Loucy (cell line): ENCODE data around the gene DEFB114.

Source experiments
- H2AFZ ChIP-seq: fragments of 200-600 bp; sonication (generic); 2 replicates; pipeline ENCODE4 v1.6.0; 2016; ENCODE audit warnings: antibody characterized with exemption, mild to moderate bottlenecking, low read length, moderate library complexity
- H3F3A ChIP-seq: fragments of 200-600 bp; 2 replicates; pipeline ENCODE4 v1.6.0; 2016; ENCODE audit warnings: antibody characterized with exemption, low read depth, mild to moderate bottlenecking
- H3K27me3 ChIP-seq: fragments of 200-600 bp; sonication (generic); 2 replicates; pipeline ENCODE4 v1.6.1; 2014; ENCODE audit warnings: low read length, mild to moderate bottlenecking; ENCODE audit not compliant: insufficient read depth, poor library complexity, severe bottlenecking
- H3K36me3 ChIP-seq: fragments of 200-600 bp; sonication (generic); 2 replicates; pipeline ENCODE4 v1.6.1; 2016; ENCODE audit warnings: low read length; ENCODE audit not compliant: insufficient read depth
- H3K4me1 ChIP-seq: fragments of 200-600 bp; sonication (generic); 2 replicates; pipeline ENCODE4 v1.5.1; 2014; ENCODE audit warnings: low read length, mild to moderate bottlenecking; ENCODE audit not compliant: insufficient read depth, poor library complexity, severe bottlenecking
- H3K4me2 ChIP-seq: fragments of 200-600 bp; sonication (generic); 2 replicates; pipeline ENCODE4 v1.6.0; 2014; ENCODE audit warnings: antibody characterized with exemption, low read length, low read depth, mild to moderate bottlenecking; ENCODE audit not compliant: poor library complexity, severe bottlenecking
- H3K4me3 ChIP-seq: fragments of 200-600 bp; sonication (generic); 2 replicates; pipeline ENCODE4 v1.5.1; 2014; ENCODE audit warnings: low read length, mild to moderate bottlenecking, mixed read lengths; ENCODE audit not compliant: poor library complexity, severe bottlenecking
- H3K79me2 ChIP-seq: fragments of 200-600 bp; sonication (generic); 2 replicates; pipeline ENCODE4 v1.6.1; 2014; ENCODE audit warnings: low read length; ENCODE audit not compliant: insufficient read depth
- H3K9ac ChIP-seq: fragments of 200-600 bp; sonication (generic); 2 replicates; pipeline ENCODE4 v1.6.0; 2014; ENCODE audit warnings: mild to moderate bottlenecking, low read depth, low read length, moderate library complexity; ENCODE audit not compliant: poor library complexity, severe bottlenecking
- H3K9me2 ChIP-seq: fragments of 200-600 bp; sonication (generic); replicated peaks from 2 replicates; pipeline ENCODE4 v1.6.1; 2016; ENCODE audit warnings: low read depth, low read length, mixed read lengths
- H3K9me3 ChIP-seq: fragments of 200-600 bp; sonication (generic); 2 replicates; pipeline ENCODE4 v1.6.1; 2014; ENCODE audit warnings: mild to moderate bottlenecking, antibody characterized with exemption, low read length, low read depth; ENCODE audit not compliant: insufficient read depth
- H4K20me1 ChIP-seq: fragments of 200-600 bp; sonication (generic); 2 replicates; pipeline ENCODE4 v1.6.0; 2014; ENCODE audit warnings: antibody characterized with exemption, low read length, mild to moderate bottlenecking; ENCODE audit not compliant: insufficient read depth, poor library complexity, severe bottlenecking
- EZH2phosphoT487 ChIP-seq: fragments of 200-600 bp; IDR thresholded peaks from 2 replicates; pipeline ENCODE4 v1.6.1; 2018; ENCODE audit warnings: antibody characterized with exemption, mild to moderate bottlenecking, moderate library complexity, borderline replicate concordance
- TF ChIP-seq, protein P1 (sequence below): fragments of 200-600 bp; sonication (generic); conservative IDR thresholded peaks from 2 replicates; pipeline ENCODE4 v1.5.1; 2014; ENCODE audit warnings: mild to moderate bottlenecking, antibody characterized with exemption, low read length

Gene DEFB114

DNA sequence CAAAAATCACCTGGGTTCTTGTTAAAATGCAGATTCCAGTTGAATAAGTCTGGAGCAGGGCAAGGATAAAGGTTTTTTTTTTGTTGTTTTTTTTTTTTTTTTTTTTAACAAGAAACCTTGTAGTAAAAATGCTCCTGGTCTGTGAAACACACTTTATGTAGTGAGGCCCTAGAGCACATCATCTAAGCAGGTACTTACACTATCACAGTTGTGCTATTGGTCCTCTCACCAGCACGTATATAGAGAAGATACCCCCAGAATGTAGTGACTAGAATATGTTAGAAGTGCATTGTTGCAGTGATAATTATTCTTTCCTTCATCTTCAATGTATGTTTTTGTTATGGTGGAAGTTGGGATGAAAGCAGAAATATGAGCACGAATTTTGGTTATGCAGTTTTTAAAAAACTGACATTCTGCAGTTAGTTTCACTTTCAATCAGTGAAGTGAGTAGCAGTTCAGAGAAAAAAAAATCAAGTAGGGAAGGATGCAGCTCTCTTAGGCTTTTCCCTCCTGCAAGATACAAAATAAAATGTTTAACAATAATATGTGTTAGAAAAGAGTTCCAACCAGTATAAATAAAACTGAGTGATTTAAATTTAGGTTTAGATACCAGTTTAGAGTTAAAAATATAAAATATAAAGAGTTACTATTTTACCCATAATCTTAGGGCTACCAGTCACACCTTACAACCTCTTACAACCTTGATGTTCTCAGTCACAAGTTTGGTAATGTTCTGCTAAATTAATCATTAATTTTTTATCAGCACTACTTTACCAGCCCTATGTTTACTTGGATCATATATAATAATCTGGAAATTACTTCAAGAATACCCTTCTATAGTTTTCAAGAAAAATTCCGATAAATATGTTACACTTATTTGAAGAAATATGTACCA is 14.6 kb upstream of the DEFB114 start:
- Histone ChIP-seq H3K9me3 (no peaks in the 10 kb centered on the region), H3K27me3 (no peaks in the 10 kb centered on the region), H3K9me2 (no peaks in the 10 kb centered on the region), H3K79me2 (no peaks in the 10 kb centered on the region), H3K36me3 (no peaks in the 10 kb centered on the region), H3K9ac (no peak overlapping the region), H3K4me3 (peak overlapping the region; percentile 69), H3K4me1 (peaks cover 6% of the 10 kb centered on the region), H4K20me1 (no peaks in the 10 kb centered on the region), H3K4me2 (peak overlapping the region; percentile 64), H3F3A (no peaks in the 10 kb centered on the region), H2AFZ (peak overlapping the region; percentile 86)
- TF ChIP-seq, protein P1, sequence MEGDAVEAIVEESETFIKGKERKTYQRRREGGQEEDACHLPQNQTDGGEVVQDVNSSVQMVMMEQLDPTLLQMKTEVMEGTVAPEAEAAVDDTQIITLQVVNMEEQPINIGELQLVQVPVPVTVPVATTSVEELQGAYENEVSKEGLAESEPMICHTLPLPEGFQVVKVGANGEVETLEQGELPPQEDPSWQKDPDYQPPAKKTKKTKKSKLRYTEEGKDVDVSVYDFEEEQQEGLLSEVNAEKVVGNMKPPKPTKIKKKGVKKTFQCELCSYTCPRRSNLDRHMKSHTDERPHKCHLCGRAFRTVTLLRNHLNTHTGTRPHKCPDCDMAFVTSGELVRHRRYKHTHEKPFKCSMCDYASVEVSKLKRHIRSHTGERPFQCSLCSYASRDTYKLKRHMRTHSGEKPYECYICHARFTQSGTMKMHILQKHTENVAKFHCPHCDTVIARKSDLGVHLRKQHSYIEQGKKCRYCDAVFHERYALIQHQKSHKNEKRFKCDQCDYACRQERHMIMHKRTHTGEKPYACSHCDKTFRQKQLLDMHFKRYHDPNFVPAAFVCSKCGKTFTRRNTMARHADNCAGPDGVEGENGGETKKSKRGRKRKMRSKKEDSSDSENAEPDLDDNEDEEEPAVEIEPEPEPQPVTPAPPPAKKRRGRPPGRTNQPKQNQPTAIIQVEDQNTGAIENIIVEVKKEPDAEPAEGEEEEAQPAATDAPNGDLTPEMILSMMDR = no peak
- no peak for TF ChIP-seq EZH2phosphoT487

DNA sequence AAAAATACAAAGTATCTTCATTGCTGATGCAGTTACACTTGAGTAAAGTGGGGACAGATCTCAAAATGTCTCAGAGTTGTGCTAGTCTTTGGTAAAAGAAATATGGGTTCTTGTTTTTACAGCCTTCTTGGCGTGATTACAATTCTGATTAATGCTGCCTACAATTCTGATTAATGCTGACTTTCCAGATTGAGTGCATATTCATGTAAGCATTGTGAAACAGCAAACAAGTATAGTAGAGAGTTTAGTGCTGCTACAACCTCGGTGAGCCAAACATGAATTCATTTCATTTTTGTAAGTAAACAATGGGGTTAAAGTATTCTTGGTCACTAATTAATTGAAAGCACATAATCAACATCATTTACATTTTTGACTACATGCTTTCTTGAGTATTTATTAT is 5.6 kb upstream of the DEFB114 start, which contains the start of gene DEFB113:
DEFB113 (minus strand) TSS at position 21 of the 400 bp plus-strand sequence; CDS start at position 21, 0 bp downstream.
- H2AFZ ChIP-seq = no peak within 1 kb of the TSS
- no peaks in the 10 kb centered on the region for H3K9me3 ChIP-seq

DNA sequence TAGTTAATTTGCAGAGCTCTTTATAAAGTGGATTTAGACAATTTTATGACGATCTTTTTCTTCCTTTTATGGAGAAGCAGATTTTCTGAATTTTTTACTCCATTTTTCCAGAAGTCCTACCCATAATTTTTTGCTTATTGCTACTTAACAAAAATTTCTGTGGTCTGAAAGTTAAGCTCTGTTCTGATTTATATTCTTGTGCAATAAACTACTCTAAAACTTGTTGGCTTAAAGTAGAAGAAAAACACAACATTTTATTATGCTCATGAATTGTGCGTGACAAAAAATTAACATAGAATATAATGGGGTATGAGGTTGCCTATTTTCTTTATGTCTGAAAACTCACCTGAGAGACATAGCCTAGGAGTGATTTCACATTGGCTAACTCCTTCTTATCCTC is 2.9 kb upstream of the DEFB114 start:
- Histone ChIP-seq H3K9me2 (no peaks in the 10 kb centered on the region), H3F3A (no peaks in the 10 kb centered on the region), H3K9ac (no peak overlapping the region), H3K79me2 (no peaks in the 10 kb centered on the region), H3K36me3 (no peaks in the 10 kb centered on the region), H3K4me3 (no peak overlapping the region), H3K9me3 (no peaks in the 10 kb centered on the region), H3K27me3 (no peaks in the 10 kb centered on the region), H4K20me1 (no peaks in the 10 kb centered on the region), H2AFZ (no peak overlapping the region), H3K4me1 (no peaks in the 10 kb centered on the region), H3K4me2 (no peak overlapping the region)
- TF ChIP-seq, protein P1 = no peak
- TF ChIP-seq EZH2phosphoT487 = no peak

More for the DNA sequence above, 5.6 kb upstream of the DEFB114 start, which contains the start of gene DEFB113:
- no peaks in the 10 kb centered on the region for H3K79me2 ChIP-seq
- H3K36me3 ChIP-seq = no peaks in the 10 kb centered on the region
- H3K4me3 ChIP-seq = no peak within 1 kb of the TSS
- no peaks in the 10 kb centered on the region for H3K4me1 ChIP-seq
- H4K20me1 ChIP-seq = no peaks in the 10 kb centered on the region
- no peak within 1 kb of the TSS for H3K9ac ChIP-seq
- H3K27me3 ChIP-seq = no peaks in the 10 kb centered on the region
- no peak within 1 kb of the TSS for H3K4me2 ChIP-seq
- TF ChIP-seq EZH2phosphoT487 = no peak
- TF ChIP-seq, protein P1 = no peak
- no peaks in the 10 kb centered on the region for H3K9me2 ChIP-seq
- H3F3A ChIP-seq = no peaks in the 10 kb centered on the region
